ENCODE data around the gene CASTOR2.

DNA sequence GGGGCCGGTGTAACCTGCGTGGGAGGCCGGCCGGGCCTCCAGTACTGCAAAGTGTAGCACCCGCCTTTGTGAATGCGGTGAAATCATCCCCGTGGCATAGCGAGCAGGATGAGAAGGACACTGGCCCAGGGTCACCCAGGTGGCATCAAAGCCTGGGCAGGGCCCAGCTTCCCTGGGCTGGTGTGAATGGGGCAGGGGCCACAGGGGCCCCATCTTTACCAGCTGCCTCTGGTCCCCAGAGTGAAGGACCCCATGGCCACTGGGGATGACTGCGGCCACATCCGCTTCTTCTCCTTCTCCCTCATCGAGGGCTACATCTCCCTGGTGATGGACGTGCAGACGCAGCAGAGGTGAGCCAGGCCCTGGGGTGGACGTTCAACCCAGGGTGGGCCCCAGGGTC is 55.3 kb downstream of the CASTOR2 start:
- TF ChIP-seq, protein P1, sequence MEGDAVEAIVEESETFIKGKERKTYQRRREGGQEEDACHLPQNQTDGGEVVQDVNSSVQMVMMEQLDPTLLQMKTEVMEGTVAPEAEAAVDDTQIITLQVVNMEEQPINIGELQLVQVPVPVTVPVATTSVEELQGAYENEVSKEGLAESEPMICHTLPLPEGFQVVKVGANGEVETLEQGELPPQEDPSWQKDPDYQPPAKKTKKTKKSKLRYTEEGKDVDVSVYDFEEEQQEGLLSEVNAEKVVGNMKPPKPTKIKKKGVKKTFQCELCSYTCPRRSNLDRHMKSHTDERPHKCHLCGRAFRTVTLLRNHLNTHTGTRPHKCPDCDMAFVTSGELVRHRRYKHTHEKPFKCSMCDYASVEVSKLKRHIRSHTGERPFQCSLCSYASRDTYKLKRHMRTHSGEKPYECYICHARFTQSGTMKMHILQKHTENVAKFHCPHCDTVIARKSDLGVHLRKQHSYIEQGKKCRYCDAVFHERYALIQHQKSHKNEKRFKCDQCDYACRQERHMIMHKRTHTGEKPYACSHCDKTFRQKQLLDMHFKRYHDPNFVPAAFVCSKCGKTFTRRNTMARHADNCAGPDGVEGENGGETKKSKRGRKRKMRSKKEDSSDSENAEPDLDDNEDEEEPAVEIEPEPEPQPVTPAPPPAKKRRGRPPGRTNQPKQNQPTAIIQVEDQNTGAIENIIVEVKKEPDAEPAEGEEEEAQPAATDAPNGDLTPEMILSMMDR (IDR thresholded peaks at IDR 0.05) = no peak
- no peak for TF ChIP-seq POLR2AphosphoS5 (IDR thresholded peaks at IDR 0.05)
- no peak for TF ChIP-seq POLR2A (IDR thresholded peaks at IDR 0.05)

Data from transverse colon (tissue), 4 donors.